Liver (tissue), 9 donors: ENCODE results near the gene SOBP. TPM values are rescaled to one million over a fixed set of nuclear protein-coding genes. Genes with fewer than 3 reads are reported as not detected.

Source experiments
- DNase-seq: peaks from one replicate; pipeline ENCODE4 v3.0.0-alpha.2; 2017; ENCODE audit warnings: low spot score
- H3K27ac ChIP-seq, 2 donors: one replicate each; pipeline ENCODE4 v1.7.0; 2013; ENCODE audit warnings: inconsistent platforms in 2 of 2, low read length in 2 of 2, control low read depth in 1 of 2, low read depth in 1 of 2, mild to moderate bottlenecking in 1 of 2
- H3K27me3 ChIP-seq, 4 donors: one replicate each; pipeline versions ENCODE4 v1.6.1 to v1.7.0; 2013; ENCODE audit warnings: low read length in 3 of 4, inconsistent platforms in 1 of 4, mild to moderate bottlenecking in 1 of 4, moderate library complexity in 1 of 4; ENCODE audit not compliant: control insufficient read depth in 4 of 4, insufficient read depth in 4 of 4
- H3K36me3 ChIP-seq, 4 donors: one replicate each; pipeline versions ENCODE4 v1.6.1 to v1.7.0; 2013; ENCODE audit warnings: low read length in 3 of 4, mild to moderate bottlenecking in 3 of 4, low read depth in 1 of 4, moderate library complexity in 1 of 4; ENCODE audit not compliant: control insufficient read depth in 4 of 4, insufficient read depth in 3 of 4
- H3K4me1 ChIP-seq, 4 donors: one replicate each; pipeline versions ENCODE4 v1.6.1 to v1.7.0; 2013; ENCODE audit warnings: low read length in 3 of 4, mild to moderate bottlenecking in 3 of 4, moderate library complexity in 1 of 4; ENCODE audit not compliant: control insufficient read depth in 4 of 4, insufficient read depth in 4 of 4
- H3K4me3 ChIP-seq, 3 donors: one replicate each; pipeline versions ENCODE4 v1.6.1 to v1.7.0; 2013; ENCODE audit warnings: low read length in 3 of 3, control low read depth in 1 of 3, low read depth in 1 of 3, mild to moderate bottlenecking in 1 of 3
- H3K9ac ChIP-seq, 2 donors: one replicate each; pipeline ENCODE4 v1.7.0; 2013; ENCODE audit warnings: low read length in 2 of 2, mild to moderate bottlenecking in 2 of 2, moderate library complexity in 2 of 2, control low read depth in 1 of 2, low read depth in 1 of 2
- H3K9me3 ChIP-seq, 4 donors: one replicate each; pipeline versions ENCODE4 v1.6.1 to v1.7.0; 2013; ENCODE audit warnings: low read length in 3 of 4; ENCODE audit not compliant: control insufficient read depth in 4 of 4
- EGR1 ChIP-seq, 2 donors: IDR thresholded peaks; 2 replicates each; pipeline ENCODE4 v1.6.1; 2016 to 2018; ENCODE audit warnings: antibody characterized with exemption in 2 of 2, low read depth in 2 of 2
- FOXA1 ChIP-seq: IDR thresholded peaks from 2 replicates; pipeline ENCODE4 v1.6.1; 2016; ENCODE audit warnings: antibody characterized with exemption
- FOXA2 ChIP-seq: IDR thresholded peaks from 2 replicates; pipeline ENCODE4 v1.6.1; 2016; ENCODE audit warnings: antibody characterized with exemption
- GABPA ChIP-seq, 2 donors: IDR thresholded peaks in 1 of 2; conservative IDR thresholded peaks in 1 of 2; 2 replicates each; pipeline ENCODE4 v1.6.1; 2016; ENCODE audit warnings: antibody characterized with exemption in 2 of 2, mild to moderate bottlenecking in 1 of 2, moderate library complexity in 1 of 2
- HNF4A ChIP-seq, 2 donors: conservative IDR thresholded peaks; 2 replicates each; pipeline ENCODE4 v1.6.1; 2016; ENCODE audit warnings: antibody characterized with exemption in 2 of 2, mild to moderate bottlenecking in 2 of 2
- HNF4G ChIP-seq: IDR thresholded peaks from 2 replicates; pipeline ENCODE4 v1.6.1; 2016; ENCODE audit warnings: antibody characterized with exemption
- JUND ChIP-seq, 2 donors: IDR thresholded peaks; 2 replicates each; pipeline ENCODE4 v1.6.1; 2016; ENCODE audit warnings: antibody characterized with exemption in 2 of 2
- NR2F2 ChIP-seq: IDR thresholded peaks from 2 replicates; pipeline ENCODE4 v1.6.1; 2016; ENCODE audit warnings: antibody characterized with exemption
- RAD21 ChIP-seq, 2 donors: IDR thresholded peaks; 2 replicates each; pipeline ENCODE4 v1.6.1; 2016; ENCODE audit warnings: antibody characterized with exemption in 2 of 2, mild to moderate bottlenecking in 2 of 2
- RXRA ChIP-seq, 2 donors: IDR thresholded peaks; 2 replicates each; pipeline ENCODE4 v1.6.1; 2017 to 2018; ENCODE audit warnings: antibody characterized with exemption in 2 of 2, mild to moderate bottlenecking in 1 of 2
- SP1 ChIP-seq: IDR thresholded peaks from 2 replicates; pipeline ENCODE4 v1.6.1; 2018; ENCODE audit warnings: antibody characterized with exemption, mild to moderate bottlenecking
- TAF1 ChIP-seq: conservative IDR thresholded peaks from 2 replicates; pipeline ENCODE4 v1.6.1; 2016; ENCODE audit warnings: antibody characterized with exemption, mild to moderate bottlenecking
- YY1 ChIP-seq: IDR thresholded peaks from 2 replicates; pipeline ENCODE4 v1.6.1; 2016; ENCODE audit warnings: antibody characterized with exemption, mild to moderate bottlenecking
- WGBS: extraction: QIAGEN DNeasy Blood & Tissue Kit; methylation state at CpG from one replicate; pipeline ENCODE4 v1.1.7; 2013; 5-methylcytosine and 5-hydroxymethylcytosine counted together
- polyA plus RNA-seq, 2 donors: library from polyadenylated mRNA; stranded (reverse) in 1 of 2; unstranded in 1 of 2; fragments of 200-250 nt in 1 of 2; fragments of >200 nt in 1 of 2; fragmentation: Nextera tagmentation in 1 of 2; extraction: Ambion mirVana in 1 of 2; gene quantifications; one replicate each; pipeline versions ENCODE4 v1.2.1 to v1.2.3, GENCODE V29; 2013 to 2015
- total RNA-seq, 2 donors: library from RNA; depleted of rRNA; stranded (reverse); fragments of >200 nt; gene quantifications; one replicate each; pipeline ENCODE4 v1.2.3, GENCODE V29; 2014
- TF ChIP-seq, protein P1 (sequence below): IDR thresholded peaks from 2 replicates; pipeline ENCODE4 v1.6.1; 2016; ENCODE audit warnings: antibody characterized with exemption
- TF ChIP-seq, protein P2 (sequence below): IDR thresholded peaks from 2 replicates; pipeline ENCODE4 v1.6.1; 2016; ENCODE audit warnings: antibody characterized with exemption
- TF ChIP-seq, protein P3 (sequence below): IDR thresholded peaks from 2 replicates; pipeline ENCODE4 v1.6.1; 2016; ENCODE audit warnings: antibody characterized with exemption, mild to moderate bottlenecking
- TF ChIP-seq, protein P4 (sequence below): fragments of 150-350 bp; IDR thresholded peaks from 2 replicates; pipeline ENCODE4 v1.5.1; 2017; ENCODE audit warnings: improper control_type of control experiment, low read depth, low read length; ENCODE audit not compliant: missing input control
- TF ChIP-seq, protein P5 (sequence below): IDR thresholded peaks from 2 replicates; pipeline ENCODE4 v1.6.1; 2016; ENCODE audit warnings: antibody characterized with exemption
- donor health status: healthy.
- donor health status: healthy.
- donor health status: healthy.
- donor health status: healthy.
- donor health status: healthy.

The SOBP gene
- total and polyA plus RNA-seq, 4 donors, result 0.99 to 5.4 (median 1.9) TPM

DNA sequence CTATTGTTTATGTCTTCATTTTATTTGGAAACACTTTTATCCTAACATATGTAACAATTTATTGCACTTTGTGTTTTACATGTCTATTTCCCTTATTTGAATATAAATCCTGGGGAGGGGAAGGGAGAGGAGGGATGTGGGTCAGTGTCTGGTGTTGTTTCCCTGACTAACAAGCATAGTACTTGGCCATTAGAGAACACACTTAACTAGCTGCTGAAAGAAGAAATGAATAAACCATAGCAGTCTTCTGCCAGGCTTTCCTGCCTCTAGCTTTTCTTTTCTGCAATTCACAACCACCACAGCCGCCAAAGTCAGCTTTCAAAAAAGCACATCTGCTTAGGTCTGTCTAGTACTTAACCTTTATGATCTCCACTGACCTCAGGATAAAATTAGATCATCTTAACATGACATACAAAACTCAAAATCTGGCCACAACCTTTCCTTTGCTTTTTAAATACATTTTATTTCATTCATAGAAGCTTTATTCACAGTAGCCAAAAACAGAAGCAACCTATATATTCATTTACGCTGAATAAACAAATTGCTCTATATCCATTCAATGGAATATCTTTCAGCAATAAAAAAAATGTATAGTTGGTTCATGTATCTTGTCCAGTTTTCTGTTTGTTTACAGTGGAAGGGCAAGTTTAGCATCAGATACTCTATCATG is 46.8 kb upstream of the SOBP start:
- 95% methylated on average over 2 of the region's 2 CpGs for WGBS

More for the DNA sequence above, 46.8 kb upstream of the SOBP start:
- no peak for TF ChIP-seq HNF4A (conservative IDR thresholded peaks at IDR 0.05)
- no peak for TF ChIP-seq GABPA (IDR thresholded peaks at IDR 0.05 in 1 of 2, conservative IDR thresholded peaks at IDR 0.05 in 1 of 2)
- no peak for TF ChIP-seq EGR1 (IDR thresholded peaks at IDR 0.05; ENCODE audit: low read depth in 2 of 2)
- TF ChIP-seq FOXA2, result no peak
- no peak for TF ChIP-seq YY1
- no peak for TF ChIP-seq RAD21 (IDR thresholded peaks at IDR 0.05)
- no peak for TF ChIP-seq SP1
- no peak for TF ChIP-seq RXRA (IDR thresholded peaks at IDR 0.05)
- TF ChIP-seq TAF1, result no peak
- TF ChIP-seq, protein P1, sequence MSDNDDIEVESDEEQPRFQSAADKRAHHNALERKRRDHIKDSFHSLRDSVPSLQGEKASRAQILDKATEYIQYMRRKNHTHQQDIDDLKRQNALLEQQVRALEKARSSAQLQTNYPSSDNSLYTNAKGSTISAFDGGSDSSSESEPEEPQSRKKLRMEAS, result no peak
- no peak for TF ChIP-seq HNF4G
- TF ChIP-seq, protein P2, sequence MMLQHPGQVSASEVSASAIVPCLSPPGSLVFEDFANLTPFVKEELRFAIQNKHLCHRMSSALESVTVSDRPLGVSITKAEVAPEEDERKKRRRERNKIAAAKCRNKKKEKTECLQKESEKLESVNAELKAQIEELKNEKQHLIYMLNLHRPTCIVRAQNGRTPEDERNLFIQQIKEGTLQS, result no peak
- TF ChIP-seq JUND (IDR thresholded peaks at IDR 0.05), result no peak
- TF ChIP-seq, protein P3, sequence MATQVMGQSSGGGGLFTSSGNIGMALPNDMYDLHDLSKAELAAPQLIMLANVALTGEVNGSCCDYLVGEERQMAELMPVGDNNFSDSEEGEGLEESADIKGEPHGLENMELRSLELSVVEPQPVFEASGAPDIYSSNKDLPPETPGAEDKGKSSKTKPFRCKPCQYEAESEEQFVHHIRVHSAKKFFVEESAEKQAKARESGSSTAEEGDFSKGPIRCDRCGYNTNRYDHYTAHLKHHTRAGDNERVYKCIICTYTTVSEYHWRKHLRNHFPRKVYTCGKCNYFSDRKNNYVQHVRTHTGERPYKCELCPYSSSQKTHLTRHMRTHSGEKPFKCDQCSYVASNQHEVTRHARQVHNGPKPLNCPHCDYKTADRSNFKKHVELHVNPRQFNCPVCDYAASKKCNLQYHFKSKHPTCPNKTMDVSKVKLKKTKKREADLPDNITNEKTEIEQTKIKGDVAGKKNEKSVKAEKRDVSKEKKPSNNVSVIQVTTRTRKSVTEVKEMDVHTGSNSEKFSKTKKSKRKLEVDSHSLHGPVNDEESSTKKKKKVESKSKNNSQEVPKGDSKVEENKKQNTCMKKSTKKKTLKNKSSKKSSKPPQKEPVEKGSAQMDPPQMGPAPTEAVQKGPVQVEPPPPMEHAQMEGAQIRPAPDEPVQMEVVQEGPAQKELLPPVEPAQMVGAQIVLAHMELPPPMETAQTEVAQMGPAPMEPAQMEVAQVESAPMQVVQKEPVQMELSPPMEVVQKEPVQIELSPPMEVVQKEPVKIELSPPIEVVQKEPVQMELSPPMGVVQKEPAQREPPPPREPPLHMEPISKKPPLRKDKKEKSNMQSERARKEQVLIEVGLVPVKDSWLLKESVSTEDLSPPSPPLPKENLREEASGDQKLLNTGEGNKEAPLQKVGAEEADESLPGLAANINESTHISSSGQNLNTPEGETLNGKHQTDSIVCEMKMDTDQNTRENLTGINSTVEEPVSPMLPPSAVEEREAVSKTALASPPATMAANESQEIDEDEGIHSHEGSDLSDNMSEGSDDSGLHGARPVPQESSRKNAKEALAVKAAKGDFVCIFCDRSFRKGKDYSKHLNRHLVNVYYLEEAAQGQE, result no peak
- no peak for TF ChIP-seq NR2F2
- no peak for TF ChIP-seq FOXA1
- TF ChIP-seq, protein P4, sequence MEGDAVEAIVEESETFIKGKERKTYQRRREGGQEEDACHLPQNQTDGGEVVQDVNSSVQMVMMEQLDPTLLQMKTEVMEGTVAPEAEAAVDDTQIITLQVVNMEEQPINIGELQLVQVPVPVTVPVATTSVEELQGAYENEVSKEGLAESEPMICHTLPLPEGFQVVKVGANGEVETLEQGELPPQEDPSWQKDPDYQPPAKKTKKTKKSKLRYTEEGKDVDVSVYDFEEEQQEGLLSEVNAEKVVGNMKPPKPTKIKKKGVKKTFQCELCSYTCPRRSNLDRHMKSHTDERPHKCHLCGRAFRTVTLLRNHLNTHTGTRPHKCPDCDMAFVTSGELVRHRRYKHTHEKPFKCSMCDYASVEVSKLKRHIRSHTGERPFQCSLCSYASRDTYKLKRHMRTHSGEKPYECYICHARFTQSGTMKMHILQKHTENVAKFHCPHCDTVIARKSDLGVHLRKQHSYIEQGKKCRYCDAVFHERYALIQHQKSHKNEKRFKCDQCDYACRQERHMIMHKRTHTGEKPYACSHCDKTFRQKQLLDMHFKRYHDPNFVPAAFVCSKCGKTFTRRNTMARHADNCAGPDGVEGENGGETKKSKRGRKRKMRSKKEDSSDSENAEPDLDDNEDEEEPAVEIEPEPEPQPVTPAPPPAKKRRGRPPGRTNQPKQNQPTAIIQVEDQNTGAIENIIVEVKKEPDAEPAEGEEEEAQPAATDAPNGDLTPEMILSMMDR, result no peak
- TF ChIP-seq, protein P5, sequence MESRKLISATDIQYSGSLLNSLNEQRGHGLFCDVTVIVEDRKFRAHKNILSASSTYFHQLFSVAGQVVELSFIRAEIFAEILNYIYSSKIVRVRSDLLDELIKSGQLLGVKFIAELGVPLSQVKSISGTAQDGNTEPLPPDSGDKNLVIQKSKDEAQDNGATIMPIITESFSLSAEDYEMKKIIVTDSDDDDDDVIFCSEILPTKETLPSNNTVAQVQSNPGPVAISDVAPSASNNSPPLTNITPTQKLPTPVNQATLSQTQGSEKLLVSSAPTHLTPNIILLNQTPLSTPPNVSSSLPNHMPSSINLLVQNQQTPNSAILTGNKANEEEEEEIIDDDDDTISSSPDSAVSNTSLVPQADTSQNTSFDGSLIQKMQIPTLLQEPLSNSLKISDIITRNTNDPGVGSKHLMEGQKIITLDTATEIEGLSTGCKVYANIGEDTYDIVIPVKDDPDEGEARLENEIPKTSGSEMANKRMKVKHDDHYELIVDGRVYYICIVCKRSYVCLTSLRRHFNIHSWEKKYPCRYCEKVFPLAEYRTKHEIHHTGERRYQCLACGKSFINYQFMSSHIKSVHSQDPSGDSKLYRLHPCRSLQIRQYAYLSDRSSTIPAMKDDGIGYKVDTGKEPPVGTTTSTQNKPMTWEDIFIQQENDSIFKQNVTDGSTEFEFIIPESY, result no peak
- no peak for DNase-seq
- H3K27me3 ChIP-seq, result no peaks in the 10 kb centered on the region
- H3K4me3 ChIP-seq, result no peak overlapping the region
- peaks cover 4 to 9% (median 6%) of the 10 kb centered on the region in 4 donors for H3K9me3 ChIP-seq
- H3K36me3 ChIP-seq, result no peaks in the 10 kb centered on the region
- no peak overlapping the region for H3K9ac ChIP-seq
- no peak overlapping the region for H3K27ac ChIP-seq
- no peaks in the 10 kb centered on the region for H3K4me1 ChIP-seq
